Renal pelvis (tissue), 4 donors: ENCODE measurements around the gene TBP. TPM values are rescaled to one million over a fixed set of nuclear protein-coding genes. Genes with fewer than 3 reads are reported as not detected.

Experiments used
- DNase-seq: peaks from one replicate; pipeline ENCODE4 v3.0.0-alpha.2; 2013
- polyA plus RNA-seq, 3 donors: library from polyadenylated mRNA; unstranded; fragments of 120-200 nt; gene quantifications; one replicate each; pipeline ENCODE4 v1.2.1, GENCODE V29; 2013; ENCODE audit not compliant: insufficient read length in 3 of 3

TBP gene
- polyA plus RNA-seq, 3 donors: 20.6 to 25.2 (median 23.7) TPM

GRCh38 chr6:170529839-170530469, 24.2 kb upstream of the TBP start:
- DNase-seq: peak; percentile 83

- no peak for DNase-seq
These were observed 21.2 kb upstream of the TBP start for GRCh38 chr6:170532867-170533488.

- DNase-seq: no peak
These were observed 20.4 kb upstream of the TBP start for GRCh38 chr6:170533792-170534191.

GRCh38 chr6:170535004-170535403, 19.2 kb upstream of the TBP start:
- no peak for DNase-seq

GRCh38 chr6:170536671-170537070, 17.5 kb upstream of the TBP start:
- no peak for DNase-seq

- DNase-seq: no peak
These were observed 16.8 kb upstream of the TBP start for GRCh38 chr6:170537329-170537728.

GRCh38 chr6:170542031-170542719, 12.0 kb upstream of the TBP start:
- DNase-seq: no peak

GRCh38 chr6:170545405-170545804, 8.8 kb upstream of the TBP start:
- no peak for DNase-seq

GRCh38 chr6:170552765-170553533, 1.2 kb upstream of the TBP start, which contains the start of gene PSMB1:
PSMB1 (minus strand) TSS chr6:170553307; CDS start chr6:170553242, 65 bp downstream.
- peak; percentile 96 for DNase-seq

- no peak for DNase-seq
These were observed 596 bp upstream of the TBP start for GRCh38 chr6:170553534-170554012.

- peak; percentile 1 for DNase-seq
These were observed 598 bp downstream of the TBP start for GRCh38 chr6:170554796-170555137.

- DNase-seq: no peak
These were observed 1.1 kb downstream of the TBP start for GRCh38 chr6:170555305-170555704.

GRCh38 chr6:170561555-170561954, 7.4 kb downstream of the TBP start:
- DNase-seq: no peak

- DNase-seq: no peak
These were observed 10.9 kb downstream of the TBP start for GRCh38 chr6:170564936-170565530.

- DNase-seq: no peak
These were observed 18.7 kb downstream of the TBP start for GRCh38 chr6:170572704-170573466.

- no peak for DNase-seq
These were observed 21.1 kb downstream of the TBP start for GRCh38 chr6:170575250-170575649.

GRCh38 chr6:170578909-170579308, 24.7 kb downstream of the TBP start:
- no peak for DNase-seq

- no peak for DNase-seq
These were observed 29.6 kb downstream of the TBP start for GRCh38 chr6:170583756-170584180.

- DNase-seq: peak; percentile 92
These were observed 30.2 kb downstream of the TBP start, which contains the start of gene PDCD2 for GRCh38 chr6:170584181-170584953. PDCD2 (minus strand) TSS chr6:170584637; CDS start chr6:170584581, 56 bp downstream.

- DNase-seq: peak; percentile 41
These were observed 30.9 kb downstream of the TBP start for GRCh38 chr6:170584954-170585498.
